Endothelial cell of umbilical vein (primary cell): ENCODE data around the gene EFHC2.

ENCODE experiments used
- EZH2 ChIP-seq: IDR thresholded peaks from 2 replicates; pipeline ENCODE4 v1.6.1; 2012; ENCODE audit warnings: borderline replicate concordance, low read depth, mild to moderate bottlenecking, moderate library complexity, low read length, inconsistent platforms; ENCODE audit not compliant: severe bottlenecking
- FOS ChIP-seq: IDR thresholded peaks from 2 replicates; pipeline ENCODE4 v1.6.1; 2011; ENCODE audit warnings: mild to moderate bottlenecking, low read length, moderate library complexity, borderline replicate concordance; ENCODE audit not compliant: insufficient read depth
- GATA2 ChIP-seq: IDR thresholded peaks from 2 replicates; pipeline ENCODE4 v1.7.0; 2011; ENCODE audit warnings: low read depth, mild to moderate bottlenecking, moderate library complexity, mixed read lengths, low read length; ENCODE audit not compliant: insufficient read length, insufficient read depth
- JUN ChIP-seq: IDR thresholded peaks from 2 replicates; pipeline ENCODE4 v1.6.1; 2011; ENCODE audit warnings: borderline replicate concordance, low read depth; ENCODE audit not compliant: insufficient read length, insufficient read depth
- MYC ChIP-seq: IDR thresholded peaks from one replicate; pipeline ENCODE4 v1.6.1; 2011; ENCODE audit warnings: mild to moderate bottlenecking, low read depth, low read length
- POLR2A ChIP-seq: IDR thresholded peaks from 2 replicates; pipeline ENCODE4 v1.6.1; 2012; ENCODE audit warnings: low read depth, mild to moderate bottlenecking, control low read depth, low read length
- POLR2AphosphoS5 ChIP-seq: IDR thresholded peaks from 2 replicates; pipeline ENCODE4 v1.6.1; 2012; ENCODE audit warnings: low read depth, mild to moderate bottlenecking, control low read depth, low read length, moderate library complexity; ENCODE audit not compliant: insufficient read depth
- TF ChIP-seq, protein P1 (sequence below), 2 donors: IDR thresholded peaks; 1 replicate in 1 of 2; 2 replicates in 1 of 2; pipeline ENCODE4 v1.5.1; 2011; ENCODE audit warnings: low read length in 2 of 2, mild to moderate bottlenecking in 2 of 2, moderate library complexity in 2 of 2, control low read depth in 1 of 2, inconsistent platforms in 1 of 2, low read depth in 1 of 2; ENCODE audit not compliant: insufficient read depth in 1 of 2; ENCODE audit errors: extremely low read depth in 1 of 2
- TF ChIP-seq, protein P2 (sequence below): IDR thresholded peaks from 2 replicates; pipeline ENCODE4 v1.6.1; 2011; ENCODE audit not compliant: insufficient read depth, insufficient read length

DNA sequence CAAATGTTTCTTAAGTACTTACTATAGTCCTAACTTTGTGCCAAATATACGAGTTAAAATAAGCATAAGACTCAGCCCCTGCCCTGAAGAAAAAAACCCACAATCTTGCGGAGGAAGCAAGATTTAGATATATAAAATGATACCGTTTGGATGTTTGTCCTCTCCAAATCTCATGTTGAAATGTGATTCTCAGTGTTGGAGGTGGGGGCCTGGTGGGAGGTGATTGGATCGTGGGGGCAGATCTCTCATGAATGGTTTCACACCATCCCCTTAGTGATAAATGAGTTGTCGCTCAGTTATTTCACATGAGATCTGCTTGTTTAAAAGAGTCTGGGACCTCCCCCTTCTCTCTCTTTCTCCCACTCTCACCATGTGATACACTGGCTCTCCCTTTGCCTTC lies 28.7 kb downstream of the EFHC2 start:
- TF ChIP-seq, protein P1, sequence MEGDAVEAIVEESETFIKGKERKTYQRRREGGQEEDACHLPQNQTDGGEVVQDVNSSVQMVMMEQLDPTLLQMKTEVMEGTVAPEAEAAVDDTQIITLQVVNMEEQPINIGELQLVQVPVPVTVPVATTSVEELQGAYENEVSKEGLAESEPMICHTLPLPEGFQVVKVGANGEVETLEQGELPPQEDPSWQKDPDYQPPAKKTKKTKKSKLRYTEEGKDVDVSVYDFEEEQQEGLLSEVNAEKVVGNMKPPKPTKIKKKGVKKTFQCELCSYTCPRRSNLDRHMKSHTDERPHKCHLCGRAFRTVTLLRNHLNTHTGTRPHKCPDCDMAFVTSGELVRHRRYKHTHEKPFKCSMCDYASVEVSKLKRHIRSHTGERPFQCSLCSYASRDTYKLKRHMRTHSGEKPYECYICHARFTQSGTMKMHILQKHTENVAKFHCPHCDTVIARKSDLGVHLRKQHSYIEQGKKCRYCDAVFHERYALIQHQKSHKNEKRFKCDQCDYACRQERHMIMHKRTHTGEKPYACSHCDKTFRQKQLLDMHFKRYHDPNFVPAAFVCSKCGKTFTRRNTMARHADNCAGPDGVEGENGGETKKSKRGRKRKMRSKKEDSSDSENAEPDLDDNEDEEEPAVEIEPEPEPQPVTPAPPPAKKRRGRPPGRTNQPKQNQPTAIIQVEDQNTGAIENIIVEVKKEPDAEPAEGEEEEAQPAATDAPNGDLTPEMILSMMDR (IDR thresholded peaks at IDR 0.05; ENCODE audit: extremely low read depth in 1 of 2, insufficient read depth in 1 of 2, low read depth in 1 of 2, low read length in 2 of 2), result no peak
- TF ChIP-seq POLR2AphosphoS5 (no peak), EZH2 (no peak), JUN (no peak), POLR2A (no peak), GATA2 (no peak), MYC (no peak), FOS (no peak)
- TF ChIP-seq, protein P2, sequence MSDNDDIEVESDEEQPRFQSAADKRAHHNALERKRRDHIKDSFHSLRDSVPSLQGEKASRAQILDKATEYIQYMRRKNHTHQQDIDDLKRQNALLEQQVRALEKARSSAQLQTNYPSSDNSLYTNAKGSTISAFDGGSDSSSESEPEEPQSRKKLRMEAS, result no peak
